GM19324 (cell line): ENCODE measurements around the gene BTG4.

Source experiments
- ATAC-seq: cut with Tn5 transposase; IDR thresholded peaks from one replicate; pipeline ENCODE4 v1.9.1; 2021; ENCODE audit warnings: mild to moderate bottlenecking, moderate library complexity; ENCODE audit not compliant: unreplicated experiment, low FRiP score

BTG4 gene

GRCh38 chr11:111456859-111457730 lies 55.1 kb downstream of the BTG4 start:
- no peak for ATAC-seq

GRCh38 chr11:111456086-111456858 lies 55.9 kb downstream of the BTG4 start:
- ATAC-seq, result no peak

DNA sequence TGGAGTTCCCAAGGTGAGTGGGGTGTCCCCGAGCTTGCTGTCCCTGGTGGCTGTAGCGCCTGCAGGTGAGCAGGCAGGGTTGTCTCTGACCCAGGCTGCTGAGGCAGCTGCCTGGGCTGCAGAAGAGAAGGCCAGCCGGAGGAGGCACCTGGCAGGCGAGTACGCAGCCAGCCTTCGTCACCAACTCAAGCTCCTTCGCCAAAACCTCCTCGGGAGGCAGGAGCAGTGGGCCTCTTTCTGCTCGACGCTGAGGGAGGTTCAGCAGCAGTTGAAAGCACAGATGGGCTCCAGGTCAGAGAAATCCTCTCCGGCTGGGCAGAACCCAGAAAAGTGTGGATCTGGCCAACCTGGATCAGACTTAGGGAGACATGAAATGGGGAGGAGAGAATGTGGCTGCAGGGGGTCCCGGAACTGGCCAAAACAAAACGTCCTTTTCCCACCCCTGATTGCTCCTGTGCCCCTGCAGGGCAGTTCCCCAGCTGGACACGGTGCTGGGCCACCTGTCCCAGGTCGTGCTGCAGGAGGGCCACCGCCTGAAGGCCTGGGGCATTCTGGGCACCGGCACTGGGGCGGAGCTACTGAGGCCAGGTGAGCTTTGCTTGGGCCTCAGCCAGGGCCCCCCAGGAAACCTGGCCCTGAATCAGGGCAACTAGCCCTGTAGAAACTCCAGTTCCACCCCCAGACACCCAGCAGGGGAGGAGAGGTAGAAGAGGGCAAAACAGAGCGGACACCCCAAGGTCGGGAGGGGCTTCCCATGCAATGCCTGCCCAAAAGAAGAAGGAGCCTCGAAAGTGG lies 56.7 kb downstream of the BTG4 start:
- no peak for ATAC-seq

- no peak for ATAC-seq
These were observed 57.5 kb downstream of the BTG4 start for GRCh38 chr11:111454561-111455192.

GRCh38 chr11:111452817-111453552 lies 59.2 kb downstream of the BTG4 start:
- no peak for ATAC-seq

DNA sequence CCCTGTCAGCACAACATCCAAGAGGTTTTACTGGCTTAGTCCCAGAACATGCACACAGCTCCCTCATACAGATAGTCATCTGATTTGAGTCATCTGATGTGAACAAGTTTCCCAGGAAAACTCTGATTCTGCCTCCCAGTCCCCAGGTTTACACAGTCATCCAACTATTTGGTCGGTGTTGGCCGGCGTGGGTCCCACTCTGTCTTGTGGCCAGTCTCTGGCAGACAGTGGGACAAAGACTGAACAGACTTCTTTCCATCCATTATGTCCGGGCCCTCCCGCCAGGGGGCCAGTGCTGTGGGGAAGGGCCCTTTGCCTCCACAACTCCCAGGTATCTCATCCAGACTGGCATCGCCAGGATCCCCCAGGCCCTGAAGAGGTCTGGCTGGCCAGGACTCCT lies 60.0 kb downstream of the BTG4 start:
- ATAC-seq, result no peak

DNA sequence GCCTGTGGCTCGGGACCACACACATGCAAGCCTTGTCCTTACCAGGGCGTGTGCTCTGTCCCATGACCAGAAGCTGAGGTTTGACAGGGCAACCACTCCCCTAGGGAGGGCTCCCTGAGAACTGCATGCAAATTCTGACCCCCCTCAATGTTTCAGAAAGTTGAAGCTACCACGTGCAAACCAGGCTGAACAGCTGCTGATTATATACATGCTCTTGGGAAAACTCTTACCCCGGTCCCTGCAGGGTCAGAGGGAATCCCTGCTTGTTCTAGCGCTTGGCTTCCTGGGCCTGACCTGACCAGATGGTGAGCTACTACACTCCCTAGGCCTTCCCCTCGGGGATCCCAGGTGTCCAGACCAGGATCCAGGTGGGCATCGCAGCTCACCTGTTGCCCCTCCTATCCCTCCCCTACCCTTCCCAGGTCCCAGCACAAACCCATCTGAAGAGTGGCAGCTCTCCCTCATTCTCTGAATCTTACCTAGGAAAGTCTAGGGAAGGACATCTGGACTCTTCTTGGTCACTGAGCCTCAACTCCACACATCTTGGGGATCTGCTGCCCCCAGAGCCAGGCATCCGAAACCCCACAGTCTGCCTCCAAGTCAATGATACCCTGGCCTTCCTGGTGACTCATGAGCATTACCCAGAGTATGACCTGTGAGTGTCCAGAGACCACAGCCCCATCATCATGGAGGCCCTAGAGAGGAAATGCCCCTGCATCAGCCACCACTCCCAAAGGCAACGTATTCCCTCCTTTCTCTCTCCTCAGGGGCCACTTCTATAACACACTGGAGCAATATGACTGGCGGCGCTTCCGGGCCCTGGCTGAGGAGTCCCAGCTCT lies 61.5 kb downstream of the BTG4 start:
- peak; percentile 87 for ATAC-seq

GRCh38 chr11:111449696-111450479 lies 62.3 kb downstream of the BTG4 start:
- peak; percentile 4 for ATAC-seq

GRCh38 chr11:111448831-111449557 lies 63.2 kb downstream of the BTG4 start:
- ATAC-seq, result no peak

DNA sequence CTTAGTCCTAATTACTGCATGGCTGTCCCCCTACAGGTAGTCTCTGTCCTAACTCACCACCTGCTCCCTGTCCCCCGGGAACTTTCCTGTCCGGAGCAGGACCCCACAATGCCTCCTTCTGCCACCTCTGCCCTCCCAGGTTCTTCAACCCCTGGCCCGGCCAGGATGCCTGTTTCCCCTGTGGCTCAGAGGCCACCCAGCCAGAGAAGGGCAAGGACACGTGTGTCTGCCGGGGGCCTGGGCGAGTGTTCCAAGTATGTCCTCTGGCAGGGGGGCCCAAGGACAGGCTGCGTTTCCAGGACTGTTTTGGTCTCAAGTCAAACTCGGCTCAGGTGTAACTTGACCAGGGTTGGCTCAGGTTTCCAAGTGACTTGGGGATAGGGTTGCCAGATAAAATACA lies 63.8 kb downstream of the BTG4 start:
- no peak for ATAC-seq

GRCh38 chr11:111447931-111448330 lies 64.3 kb downstream of the BTG4 start:
- ATAC-seq, result no peak

DNA sequence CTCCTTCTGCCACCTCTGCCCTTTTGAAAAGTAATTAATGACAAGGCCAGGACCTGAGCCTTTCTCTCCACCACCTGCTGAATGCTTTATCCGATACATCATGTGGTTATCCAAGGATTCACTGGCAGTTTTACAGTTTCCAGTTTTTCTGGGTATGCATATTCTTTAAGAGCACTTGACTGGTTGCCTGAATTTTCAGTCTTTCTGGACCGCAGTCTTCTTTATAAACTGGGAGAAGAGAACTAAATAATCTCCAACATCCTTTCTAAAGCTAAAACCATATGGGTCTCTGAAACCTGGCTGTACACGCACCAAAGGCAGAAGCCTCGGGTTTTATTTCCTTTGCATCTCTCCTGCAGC lies 65.1 kb downstream of the BTG4 start:
- no peak for ATAC-seq

DNA sequence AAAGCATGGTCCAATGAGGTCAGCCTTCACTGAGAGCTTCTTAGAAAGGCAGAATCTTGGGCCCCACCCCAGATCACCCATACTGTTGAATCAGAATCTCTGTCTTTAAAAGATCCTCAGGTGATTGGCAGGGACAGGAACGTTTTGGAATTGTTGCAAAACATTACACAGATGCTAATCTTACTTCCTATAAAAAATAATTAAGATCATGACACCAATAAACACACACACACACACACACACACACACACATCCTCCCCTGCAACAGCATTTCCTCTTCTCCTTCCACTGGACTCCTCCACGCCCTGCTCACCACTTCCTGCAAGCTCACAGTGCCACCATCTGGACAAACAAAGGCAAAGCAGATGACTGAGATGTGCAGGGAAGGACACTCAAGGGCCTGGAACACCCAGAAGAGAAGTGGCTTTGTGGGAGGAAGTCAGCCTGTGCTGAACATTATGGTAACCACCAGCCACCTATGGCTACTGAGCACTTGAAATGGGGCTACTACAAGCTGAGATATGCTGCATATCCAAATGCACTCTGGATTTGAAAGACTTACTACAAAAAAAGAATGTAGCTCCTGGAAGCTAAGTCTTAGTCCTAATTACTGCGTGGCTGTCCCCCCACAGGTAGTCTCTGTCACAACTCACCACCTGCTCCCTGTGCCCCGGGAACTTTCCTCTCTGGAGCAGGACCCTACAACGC lies 65.6 kb downstream of the BTG4 start:
- peak; percentile 68 for ATAC-seq

- no peak for ATAC-seq
These were observed 66.6 kb downstream of the BTG4 start for GRCh38 chr11:111445586-111445985.
